Panc1 (cell line): ENCODE data around the gene XYLT1.

Source experiments
- CTCF ChIP-seq: fragments of 450-650 bp; IDR thresholded peaks from 2 replicates; pipeline ENCODE4 v1.5.1; 2017; ENCODE audit warnings: mild to moderate bottlenecking
- POLR2AphosphoS5 ChIP-seq: IDR thresholded peaks from 2 replicates; pipeline ENCODE4 v1.6.1; 2012; ENCODE audit warnings: mild to moderate bottlenecking, low read depth, low read length, moderate library complexity
- REST ChIP-seq, 2 experiments: IDR thresholded peaks; 2 replicates each; pipeline ENCODE4 v1.6.1; 2011 to 2012; ENCODE audit warnings: low read depth in 2 of 2, control low read depth in 1 of 2, low read length in 1 of 2, mild to moderate bottlenecking in 1 of 2, moderate library complexity in 1 of 2; ENCODE audit not compliant: insufficient read depth in 1 of 2
- SIN3A ChIP-seq: IDR thresholded peaks from 2 replicates; pipeline ENCODE4 v1.6.1; 2012; ENCODE audit warnings: low read depth, mild to moderate bottlenecking, low read length, moderate library complexity, borderline replicate concordance; ENCODE audit not compliant: insufficient read depth

- TF ChIP-seq CTCF, result no peak
- TF ChIP-seq REST (IDR thresholded peaks at IDR 0.05; ENCODE audit: insufficient read depth in 1 of 2, low read depth in 2 of 2, low read length in 1 of 2), result no peak
- no peak for TF ChIP-seq POLR2AphosphoS5
- TF ChIP-seq SIN3A, result no peak
Measured at GRCh38 chr16:17225541-17225940, 245.2 kb downstream of the XYLT1 start.
